Measurements from ENCODE around the gene GRIK3. TPM values are rescaled to one million over a fixed set of nuclear protein-coding genes. Genes with fewer than 3 reads are reported as not detected.
A peak's percentile ranks its signal among the peaks of the same experiment; 100 is the strongest.

The GRIK3 gene
- polyA plus RNA-seq (2011; rRNA removed) (not detected in 2 replicates), polyA plus RNA-seq (2017; fragmentation: RNase III; extraction: RNeasy Plus Mini Kit Qiagen cat#74134 plus additional on column Dnase treatment) (not detected in 3 replicates), polyA minus RNA-seq (2011; rRNA and poly(A)+ RNA removed) (not detected in 2 replicates)
- not detected in 2 replicates for polyA plus RNA-seq (2012; cell fraction: cytosol; rRNA removed)
- polyA plus RNA-seq (2012; cell fraction: nucleus; rRNA removed): not detected in 2 replicates

DNA sequence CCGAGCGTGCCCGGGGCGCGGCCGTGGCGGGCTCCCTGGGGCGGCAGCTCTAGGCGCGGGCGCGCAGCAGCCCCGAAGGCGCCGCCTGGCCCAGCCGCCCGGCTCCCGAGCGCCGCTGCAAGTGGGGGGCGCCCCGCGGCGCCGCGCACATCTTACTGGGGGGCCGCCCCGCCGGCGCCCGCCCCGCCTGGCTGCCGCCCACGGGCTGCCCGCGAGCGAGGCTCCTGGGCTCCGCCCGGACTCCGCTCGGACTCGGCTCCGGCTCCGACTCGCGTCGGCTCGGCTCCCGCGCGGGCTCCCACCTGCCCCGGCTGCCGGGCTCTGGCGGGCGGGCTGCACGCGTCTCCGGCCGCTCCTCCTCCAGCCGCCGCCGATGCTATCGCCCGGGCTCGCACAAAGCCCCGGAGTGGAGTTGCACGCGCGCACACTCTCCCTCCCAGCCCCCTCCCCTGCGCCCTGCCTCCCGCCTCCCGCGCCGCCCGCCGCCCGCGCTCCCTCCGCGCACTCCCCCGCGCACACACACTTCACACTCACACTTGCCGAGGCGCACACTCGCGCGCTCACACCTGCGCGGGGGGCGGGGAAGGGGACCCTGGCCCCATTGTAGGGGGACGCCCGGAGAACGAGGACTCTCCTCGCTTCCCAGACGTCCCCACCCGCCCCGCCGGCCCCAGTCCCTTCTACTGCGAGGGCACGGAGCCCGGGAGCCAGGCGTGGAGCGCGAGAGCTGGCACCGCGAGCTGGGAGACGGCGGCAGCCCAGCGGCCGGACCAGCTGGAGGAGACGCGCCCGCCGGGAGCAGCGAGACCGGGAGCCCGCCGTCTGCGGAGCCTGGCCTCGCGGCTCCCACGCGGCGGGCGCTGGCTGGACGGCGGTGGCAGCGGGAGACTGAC lies at the start of gene GRIK3:
GRIK3 (minus strand) TSS at position 395 of the 893 bp plus-strand sequence. CDS start 407 bp downstream, outside the sequence.
- H3K4me3 ChIP-seq: no peak within 1 kb of the TSS
- H3K9me3 ChIP-seq: no peaks in the 10 kb centered on the region
- peak in 1 of 2 experiments; percentile 13; a peak in 1 of 6 replicates for ATAC-seq
- H3K4me2 ChIP-seq: peak within 1 kb of the TSS; percentile 37; the same call in 2 of the 3 replicates
- no peak for DNase-seq (ENCODE audit: low read depth in 1 of 2, low spot score in 1 of 2)
- CTCF ChIA-PET: no interaction called here
- POLR2A ChIA-PET: no interaction called here
- H3K4me1 ChIP-seq: no peaks in the 10 kb centered on the region
- no peak within 1 kb of the TSS for H3K27ac ChIP-seq
- TF ChIP-seq USF2 (IDR thresholded peaks at IDR 0.05): no peak
- no peak for TF ChIP-seq FOSB (CRISPR knock-in tag; IDR thresholded peaks at IDR 0.05)
- TF ChIP-seq CEBPB (IDR thresholded peaks at IDR 0.05): no peak
- TF ChIP-seq REST (IDR thresholded peaks at IDR 0.05): no peak
- TF ChIP-seq EP300 (IDR thresholded peaks at IDR 0.05): no peak
- no peak for TF ChIP-seq CHD4 (IDR thresholded peaks at IDR 0.05; ENCODE audit: borderline replicate concordance)
- no peak for TF ChIP-seq NFE2L2 (conservative IDR thresholded peaks at IDR 0.05; ENCODE audit: low read length)
- TF ChIP-seq ZFP36 (IDR thresholded peaks at IDR 0.05; ENCODE audit: borderline replicate concordance, partially characterized antibody): no peak
- no peak for TF ChIP-seq CBX2 (IDR thresholded peaks at IDR 0.05; ENCODE audit: borderline replicate concordance, low read depth)
- TF ChIP-seq, protein P1, sequence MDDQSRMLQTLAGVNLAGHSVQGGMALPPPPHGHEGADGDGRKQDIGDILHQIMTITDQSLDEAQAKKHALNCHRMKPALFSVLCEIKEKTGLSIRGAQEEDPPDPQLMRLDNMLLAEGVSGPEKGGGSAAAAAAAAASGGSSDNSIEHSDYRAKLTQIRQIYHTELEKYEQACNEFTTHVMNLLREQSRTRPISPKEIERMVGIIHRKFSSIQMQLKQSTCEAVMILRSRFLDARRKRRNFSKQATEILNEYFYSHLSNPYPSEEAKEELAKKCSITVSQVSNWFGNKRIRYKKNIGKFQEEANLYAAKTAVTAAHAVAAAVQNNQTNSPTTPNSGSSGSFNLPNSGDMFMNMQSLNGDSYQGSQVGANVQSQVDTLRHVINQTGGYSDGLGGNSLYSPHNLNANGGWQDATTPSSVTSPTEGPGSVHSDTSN (IDR thresholded peaks at IDR 0.05): no peak
- no peak for TF ChIP-seq SREBF2 (IDR thresholded peaks at IDR 0.05)
- no peak for TF ChIP-seq HEYL (CRISPR knock-in tag; IDR thresholded peaks at IDR 0.05)
- TF ChIP-seq GATA3 (IDR thresholded peaks at IDR 0.05; ENCODE audit: borderline replicate concordance): no peak
- TF ChIP-seq, protein P2, sequence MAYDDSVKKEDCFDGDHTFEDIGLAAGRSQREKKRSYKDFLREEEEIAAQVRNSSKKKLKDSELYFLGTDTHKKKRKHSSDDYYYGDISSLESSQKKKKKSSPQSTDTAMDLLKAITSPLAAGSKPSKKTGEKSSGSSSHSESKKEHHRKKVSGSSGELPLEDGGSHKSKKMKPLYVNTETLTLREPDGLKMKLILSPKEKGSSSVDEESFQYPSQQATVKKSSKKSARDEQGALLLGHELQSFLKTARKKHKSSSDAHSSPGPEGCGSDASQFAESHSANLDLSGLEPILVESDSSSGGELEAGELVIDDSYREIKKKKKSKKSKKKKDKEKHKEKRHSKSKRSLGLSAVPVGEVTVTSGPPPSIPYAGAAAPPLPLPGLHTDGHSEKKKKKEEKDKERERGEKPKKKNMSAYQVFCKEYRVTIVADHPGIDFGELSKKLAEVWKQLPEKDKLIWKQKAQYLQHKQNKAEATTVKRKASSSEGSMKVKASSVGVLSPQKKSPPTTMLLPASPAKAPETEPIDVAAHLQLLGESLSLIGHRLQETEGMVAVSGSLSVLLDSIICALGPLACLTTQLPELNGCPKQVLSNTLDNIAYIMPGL (CRISPR knock-in tag; IDR thresholded peaks at IDR 0.05; ENCODE audit: borderline replicate concordance): no peak
- no peak for TF ChIP-seq HOXB5 (CRISPR knock-in tag; IDR thresholded peaks at IDR 0.05)
- TF ChIP-seq SMC3 (IDR thresholded peaks at IDR 0.05): no peak
- FAIRE-seq: no peak
- WGBS (ENCODE audit: missing lambda C conversion rate): 7% methylated on average over 3 of the region's 128 CpGs

- DNase-seq (ENCODE audit: low read depth in 1 of 2, low spot score in 1 of 2) (no peak), FAIRE-seq (no peak), ATAC-seq (no peak)
- Histone ChIP-seq H3K4me3 (no peak overlapping the region), H3K4me1 (no peaks in the 10 kb centered on the region), H3K4me2 (no peak overlapping the region), H3K27ac (no peak overlapping the region), H3K9me3 (no peaks in the 10 kb centered on the region)
- POLR2A ChIA-PET: no interaction called here
- WGBS (ENCODE audit: missing lambda C conversion rate): 47% methylated on average over 7 of the region's 10 CpGs
- CTCF ChIA-PET: no interaction called here
- no peak for TF ChIP-seq PHF8 (IDR thresholded peaks at IDR 0.05; ENCODE audit: borderline replicate concordance, low read depth)
- TF ChIP-seq ZNF302 (CRISPR knock-in tag; IDR thresholded peaks at IDR 0.05): no peak
- no peak for TF ChIP-seq MAFK (IDR thresholded peaks at IDR 0.05; ENCODE audit: partially characterized antibody)
- TF ChIP-seq RAD21 (conservative IDR thresholded peaks at IDR 0.05 in 1 of 2, IDR thresholded peaks at IDR 0.05 in 1 of 2): no peak
- TF ChIP-seq, protein P3, sequence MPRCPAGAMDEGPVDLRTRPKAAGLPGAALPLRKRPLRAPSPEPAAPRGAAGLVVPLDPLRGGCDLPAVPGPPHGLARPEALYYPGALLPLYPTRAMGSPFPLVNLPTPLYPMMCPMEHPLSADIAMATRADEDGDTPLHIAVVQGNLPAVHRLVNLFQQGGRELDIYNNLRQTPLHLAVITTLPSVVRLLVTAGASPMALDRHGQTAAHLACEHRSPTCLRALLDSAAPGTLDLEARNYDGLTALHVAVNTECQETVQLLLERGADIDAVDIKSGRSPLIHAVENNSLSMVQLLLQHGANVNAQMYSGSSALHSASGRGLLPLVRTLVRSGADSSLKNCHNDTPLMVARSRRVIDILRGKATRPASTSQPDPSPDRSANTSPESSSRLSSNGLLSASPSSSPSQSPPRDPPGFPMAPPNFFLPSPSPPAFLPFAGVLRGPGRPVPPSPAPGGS (IDR thresholded peaks at IDR 0.05): no peak
- TF ChIP-seq NPAS2 (CRISPR knock-in tag; IDR thresholded peaks at IDR 0.05; ENCODE audit: borderline replicate concordance): no peak
- TF ChIP-seq JUN (IDR thresholded peaks at IDR 0.05): no peak
- no peak for TF ChIP-seq HEYL (CRISPR knock-in tag; IDR thresholded peaks at IDR 0.05)
- TF ChIP-seq HOXB5 (CRISPR knock-in tag; IDR thresholded peaks at IDR 0.05): no peak
- TF ChIP-seq ZFP36 (IDR thresholded peaks at IDR 0.05; ENCODE audit: borderline replicate concordance, partially characterized antibody): no peak
- TF ChIP-seq TP53 (CRISPR knock-in tag; IDR thresholded peaks at IDR 0.05): no peak
- no peak for TF ChIP-seq GATA3 (IDR thresholded peaks at IDR 0.05; ENCODE audit: borderline replicate concordance)
- TF ChIP-seq USF2 (IDR thresholded peaks at IDR 0.05): no peak
Observed at GRCh38 chr1:37084013-37084412, 49.7 kb upstream of the GRIK3 start.
